AG09309 (cell line): ENCODE results near the gene RAB43.
"Not testable (repeated sequence)": the region's sequence is repeated elsewhere in the genome, so short reads cannot be mapped to it uniquely, and the experiment has no call there.

Experiments
- DNase-seq: peaks from one replicate; pipeline ENCODE4 v3.0.0-alpha.2; 2010; ENCODE audit warnings: low read depth
- H3K4me3 ChIP-seq: 2 replicates; pipeline ENCODE4 v1.5.1; 2011; ENCODE audit warnings: mild to moderate bottlenecking, low read depth, low read length, moderate library complexity; ENCODE audit not compliant: control insufficient read depth
- CTCF ChIP-seq: IDR thresholded peaks from 2 replicates; pipeline ENCODE4 v1.5.1; 2011; ENCODE audit warnings: mild to moderate bottlenecking, low read depth, low read length, inconsistent platforms; ENCODE audit not compliant: insufficient read depth, control insufficient read depth; ENCODE audit errors: missing control alignments

RAB43 gene

GRCh38 chr3:129104051-129104450 is 17.6 kb downstream of the RAB43 start:
- no peak for TF ChIP-seq CTCF
- H3K4me3 ChIP-seq = no peak overlapping the region
- no peak for DNase-seq

GRCh38 chr3:129103296-129103695 is 18.3 kb downstream of the RAB43 start:
- DNase-seq = no peak
- H3K4me3 ChIP-seq = no peak overlapping the region
- no peak for TF ChIP-seq CTCF

- TF ChIP-seq CTCF = no peak
- DNase-seq = no peak
- no peak overlapping the region for H3K4me3 ChIP-seq
Measured at GRCh38 chr3:129101370-129102138, 20.1 kb downstream of the RAB43 start.

- DNase-seq = no peak
- TF ChIP-seq CTCF = no peak
Measured at GRCh38 chr3:129100274-129100673, 21.3 kb downstream of the RAB43 start.

GRCh38 chr3:129095285-129095684 is 26.3 kb downstream of the RAB43 start:
- no peak overlapping the region for H3K4me3 ChIP-seq
- no peak for TF ChIP-seq CTCF
- DNase-seq = no peak

More at GRCh38 chr3:129100274-129100673, 21.3 kb downstream of the RAB43 start:
- H3K4me3 ChIP-seq = no peak overlapping the region

GRCh38 chr3:129088312-129088711 is 33.3 kb downstream of the RAB43 start:
- H3K4me3 ChIP-seq, DNase-seq: not testable (repeated sequence)

- H3K4me3 ChIP-seq, DNase-seq: not testable (repeated sequence)
Measured at GRCh38 chr3:129087904-129088303, 33.7 kb downstream of the RAB43 start.
